Fibroblast of mammary gland (primary cell): ENCODE results near the gene BPIFB2.

Experiments
- DNase-seq: peaks from one replicate; pipeline ENCODE4 v3.0.0-alpha.2; 2010; ENCODE audit warnings: low read depth
- H3K4me3 ChIP-seq: 2 replicates; pipeline ENCODE4 v1.5.1; 2011; ENCODE audit warnings: low read depth, mild to moderate bottlenecking, low read length, moderate library complexity; ENCODE audit not compliant: control insufficient read depth
- TF ChIP-seq, protein P1 (sequence below): conservative IDR thresholded peaks from 2 replicates; pipeline ENCODE4 v1.5.1; 2011; ENCODE audit warnings: low read depth, low read length, inconsistent platforms; ENCODE audit not compliant: control insufficient read depth, insufficient read depth

BPIFB2 gene

DNA sequence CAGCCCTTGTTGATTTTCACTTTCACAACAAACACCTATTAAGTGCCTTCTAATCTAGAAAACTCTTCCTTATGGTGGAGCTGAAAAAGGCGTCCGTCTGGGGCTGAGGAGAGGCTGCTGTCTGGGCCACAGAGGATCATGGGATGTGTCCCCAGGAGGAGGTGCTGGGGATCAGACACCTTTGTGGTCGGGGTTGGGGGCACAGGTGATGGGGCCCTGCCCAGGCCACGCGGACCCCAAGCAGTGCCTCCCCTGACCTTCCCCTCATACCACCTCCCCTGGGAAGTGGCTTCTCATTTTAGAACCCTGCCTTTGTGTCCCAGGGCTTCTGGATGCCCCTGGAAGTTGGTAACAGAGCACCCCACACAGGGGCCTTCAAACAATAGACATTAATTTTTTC, 44.3 kb upstream of the BPIFB2 start:
- TF ChIP-seq, protein P1, sequence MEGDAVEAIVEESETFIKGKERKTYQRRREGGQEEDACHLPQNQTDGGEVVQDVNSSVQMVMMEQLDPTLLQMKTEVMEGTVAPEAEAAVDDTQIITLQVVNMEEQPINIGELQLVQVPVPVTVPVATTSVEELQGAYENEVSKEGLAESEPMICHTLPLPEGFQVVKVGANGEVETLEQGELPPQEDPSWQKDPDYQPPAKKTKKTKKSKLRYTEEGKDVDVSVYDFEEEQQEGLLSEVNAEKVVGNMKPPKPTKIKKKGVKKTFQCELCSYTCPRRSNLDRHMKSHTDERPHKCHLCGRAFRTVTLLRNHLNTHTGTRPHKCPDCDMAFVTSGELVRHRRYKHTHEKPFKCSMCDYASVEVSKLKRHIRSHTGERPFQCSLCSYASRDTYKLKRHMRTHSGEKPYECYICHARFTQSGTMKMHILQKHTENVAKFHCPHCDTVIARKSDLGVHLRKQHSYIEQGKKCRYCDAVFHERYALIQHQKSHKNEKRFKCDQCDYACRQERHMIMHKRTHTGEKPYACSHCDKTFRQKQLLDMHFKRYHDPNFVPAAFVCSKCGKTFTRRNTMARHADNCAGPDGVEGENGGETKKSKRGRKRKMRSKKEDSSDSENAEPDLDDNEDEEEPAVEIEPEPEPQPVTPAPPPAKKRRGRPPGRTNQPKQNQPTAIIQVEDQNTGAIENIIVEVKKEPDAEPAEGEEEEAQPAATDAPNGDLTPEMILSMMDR, result no peak
- DNase-seq, result no peak
- H3K4me3 ChIP-seq, result no peak overlapping the region

DNA sequence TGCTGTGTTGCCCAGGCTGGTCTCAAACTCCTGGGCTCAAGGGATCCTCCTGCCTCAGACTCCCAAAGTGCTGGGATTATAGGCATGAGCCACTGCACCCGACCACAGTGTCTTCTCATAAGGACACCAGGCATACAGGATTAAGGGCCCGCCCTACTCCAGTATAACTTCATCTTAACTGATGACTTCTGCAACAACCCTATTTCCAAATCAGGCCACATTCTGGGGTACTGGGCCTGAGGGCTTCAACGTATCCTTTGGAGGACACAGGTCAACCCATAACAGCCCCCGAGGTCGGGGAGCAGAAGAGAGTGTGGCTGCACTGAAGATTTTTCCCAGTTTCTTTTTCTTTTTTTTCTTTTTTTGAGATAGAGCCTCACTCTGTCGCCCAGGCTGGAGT, 42.9 kb upstream of the BPIFB2 start:
- DNase-seq, result no peak

DNA sequence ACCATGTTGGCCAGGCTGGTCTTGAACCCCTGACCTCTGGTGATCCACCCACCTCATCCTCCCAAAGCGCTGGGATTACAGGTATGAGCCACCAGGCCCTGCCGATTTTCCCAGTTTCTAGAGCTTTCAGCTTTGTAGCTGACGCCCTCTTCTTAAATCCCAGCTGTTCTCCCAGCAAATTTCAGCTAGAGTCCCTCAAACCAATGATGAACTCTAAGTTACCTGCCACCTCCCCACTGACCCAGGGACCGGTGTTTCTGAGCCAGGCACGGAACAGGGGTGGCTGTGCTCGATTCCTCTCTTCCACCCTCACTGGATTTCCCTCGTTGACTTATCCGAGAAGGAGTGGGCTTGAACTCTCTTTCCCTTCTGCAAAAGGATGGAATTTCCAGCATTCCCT, 42.4 kb upstream of the BPIFB2 start:
- no peak for DNase-seq
- TF ChIP-seq, protein P1, result no peak
- H3K4me3 ChIP-seq, result no peak overlapping the region

More for the DNA sequence above, 42.9 kb upstream of the BPIFB2 start:
- TF ChIP-seq, protein P1, result no peak
- no peak overlapping the region for H3K4me3 ChIP-seq

DNA sequence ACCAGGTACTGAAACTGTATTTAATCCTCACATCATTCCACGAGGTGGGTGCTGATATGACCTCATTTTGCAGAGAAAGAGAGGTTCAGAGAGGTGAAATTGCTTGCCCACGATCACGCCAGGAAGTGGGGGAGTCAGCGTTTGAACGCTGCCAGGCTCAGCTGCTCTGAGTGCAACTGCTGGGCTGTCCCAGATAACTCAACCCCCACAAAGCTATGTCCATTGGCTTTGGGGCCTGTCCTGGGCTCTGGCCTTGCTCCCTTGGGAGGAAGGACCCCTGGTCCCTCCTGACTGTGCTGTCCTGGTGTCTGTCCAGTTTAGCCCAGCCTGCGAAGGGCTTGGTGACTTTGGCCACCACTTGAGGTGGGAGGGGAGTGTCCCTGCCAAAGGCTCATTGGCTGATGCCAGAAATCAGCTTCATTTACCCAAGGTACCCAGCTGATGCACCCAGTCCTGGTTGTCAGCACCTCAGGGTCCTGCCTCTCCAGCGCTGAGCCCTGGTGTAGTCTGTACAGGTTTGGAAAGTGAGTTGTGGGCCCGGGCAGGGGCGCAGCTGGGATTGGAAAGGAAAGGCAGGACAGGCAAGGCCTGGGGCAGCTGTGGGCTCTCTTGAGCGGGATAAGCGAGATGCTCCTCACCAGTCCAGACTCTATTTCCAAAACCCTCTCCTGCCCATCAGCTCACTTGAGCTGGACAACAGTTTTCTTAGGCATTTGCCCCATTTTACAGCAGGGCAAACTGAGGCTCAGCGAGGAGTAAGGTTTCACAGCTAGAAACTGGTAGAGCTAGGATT, 41.7 kb upstream of the BPIFB2 start:
- DNase-seq, result no peak
- TF ChIP-seq, protein P1, result no peak
- H3K4me3 ChIP-seq, result no peak overlapping the region

DNA sequence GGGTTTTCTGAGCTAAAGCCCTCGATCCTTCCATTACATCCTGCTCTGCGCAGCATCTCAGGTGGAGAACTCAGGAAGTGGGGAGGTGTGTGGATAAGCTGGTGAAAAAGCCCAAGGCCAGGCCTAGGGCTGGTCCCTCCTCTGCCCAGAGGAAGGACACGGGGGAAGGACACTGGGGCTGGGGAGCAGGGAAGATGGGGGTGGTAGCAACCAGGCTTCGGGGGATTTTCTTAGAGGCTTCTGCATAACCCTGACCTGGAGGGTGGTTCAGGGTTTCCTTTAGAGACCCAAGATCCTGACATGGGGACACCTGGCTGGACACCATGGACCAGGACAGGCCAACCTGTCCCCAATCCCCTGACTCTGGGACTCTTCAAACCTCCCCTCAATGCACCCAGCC, 41.1 kb upstream of the BPIFB2 start:
- no peak overlapping the region for H3K4me3 ChIP-seq
- no peak for DNase-seq
- TF ChIP-seq, protein P1, result no peak

DNA sequence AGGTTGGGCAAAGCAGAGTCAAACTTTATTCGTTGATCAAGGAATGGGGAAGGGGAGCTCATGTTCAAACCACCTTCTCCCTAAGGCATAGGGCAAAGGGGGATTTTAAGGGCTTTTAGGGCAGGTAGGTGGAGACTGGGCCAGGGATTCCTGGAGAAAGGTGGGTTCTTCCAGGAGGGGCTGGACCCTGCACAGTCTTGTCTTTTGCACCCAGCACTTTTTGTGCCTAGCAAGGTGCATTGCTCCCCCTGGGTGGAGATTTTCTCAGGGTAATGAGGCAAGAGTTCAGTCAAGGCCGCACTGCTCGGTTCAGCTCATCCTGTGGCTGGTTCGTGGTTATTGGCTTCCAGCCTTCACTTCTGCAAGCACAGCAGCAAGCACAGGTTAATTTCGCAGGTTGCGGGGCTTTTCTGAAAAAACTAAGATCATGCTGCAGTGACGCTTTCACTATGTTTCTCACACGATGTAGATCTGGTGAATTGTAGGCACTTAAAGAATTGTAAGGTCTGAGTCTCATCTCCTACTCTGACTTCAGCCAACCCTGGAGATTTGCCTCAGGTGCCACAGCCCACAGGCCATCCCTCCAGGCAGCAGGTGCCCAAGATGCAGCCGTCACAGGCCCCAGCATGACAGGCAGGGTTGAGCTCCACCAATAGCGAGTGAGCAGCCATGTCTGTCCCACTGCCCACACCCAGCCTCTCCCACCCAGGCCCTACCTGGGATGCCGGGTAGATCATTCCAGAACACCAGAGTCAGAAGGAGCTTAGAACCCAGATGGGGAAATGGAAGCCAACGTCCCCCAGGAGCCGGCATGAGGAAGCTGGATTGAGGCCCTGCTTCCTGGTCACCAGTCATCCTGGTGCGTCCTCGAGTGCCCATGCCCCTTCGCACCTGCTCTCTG, 40.4 kb upstream of the BPIFB2 start:
- no peak overlapping the region for H3K4me3 ChIP-seq
- TF ChIP-seq, protein P1, result no peak
- DNase-seq, result no peak
